Fibroblast of lung (primary cell): Measurements from ENCODE around the gene ZNF804A. TPM values are rescaled to one million over a fixed set of nuclear protein-coding genes. Genes with fewer than 3 reads are reported as not detected.
A peak's percentile ranks its signal among the peaks of the same experiment; 100 is the strongest.
"Not testable (repeated sequence)": the region's sequence is repeated elsewhere in the genome, so short reads cannot be mapped to it uniquely, and the experiment has no call there.

Source experiments
- DNase-seq, 2 donors: peaks; one replicate each; pipeline versions ENCODE4 v3.0.0 to v3.0.0-alpha.2; 2010; ENCODE audit warnings: low read depth in 2 of 2
- H2AFZ ChIP-seq: 2 replicates; pipeline ENCODE4 v1.5.1; 2012; ENCODE audit warnings: low read length, control low read depth, inconsistent platforms
- H3K27ac ChIP-seq: 2 replicates; pipeline ENCODE4 v1.5.1; 2011; ENCODE audit warnings: low read length, control low read depth; ENCODE audit not compliant: insufficient read depth
- H3K27me3 ChIP-seq: 2 replicates; pipeline ENCODE4 v1.5.1; 2011; ENCODE audit warnings: mild to moderate bottlenecking, low read length; ENCODE audit not compliant: control insufficient read depth, insufficient read depth
- H3K36me3 ChIP-seq: 2 replicates; pipeline ENCODE4 v1.5.1; 2011; ENCODE audit warnings: low read length; ENCODE audit not compliant: control insufficient read depth, insufficient read depth
- H3K4me1 ChIP-seq: 2 replicates; pipeline ENCODE4 v1.5.1; 2011; ENCODE audit warnings: low read length; ENCODE audit not compliant: control insufficient read depth, insufficient read depth; ENCODE audit errors: extremely low read depth
- H3K4me2 ChIP-seq: 2 replicates; pipeline ENCODE4 v1.5.1; 2011; ENCODE audit warnings: low read length, control low read depth; ENCODE audit not compliant: insufficient read depth; ENCODE audit errors: extremely low read depth
- H3K4me3 ChIP-seq, 4 experiments: fragments of 200-600 bp in 1 of 4; sonication (generic) in 1 of 4; replicated peaks in 1 of 4; 2 replicates each; pipeline ENCODE4 v1.5.1; 2011 to 2016; ENCODE audit warnings: low read length in 4 of 4, low read depth in 3 of 4, mild to moderate bottlenecking in 3 of 4, control low read depth in 2 of 4, inconsistent platforms in 1 of 4, mixed read lengths in 1 of 4; ENCODE audit not compliant: insufficient read depth in 1 of 4; ENCODE audit errors: control extremely low read depth in 1 of 4
- H3K79me2 ChIP-seq: 2 replicates; pipeline ENCODE4 v1.5.1; 2012; ENCODE audit warnings: mild to moderate bottlenecking, low read length, inconsistent platforms; ENCODE audit not compliant: control insufficient read depth, insufficient read depth
- H3K9ac ChIP-seq: 2 replicates; pipeline ENCODE4 v1.5.1; 2011; ENCODE audit warnings: mild to moderate bottlenecking, low read length, control low read depth; ENCODE audit not compliant: insufficient read depth
- H3K9me3 ChIP-seq: 2 replicates; pipeline ENCODE4 v1.5.1; 2012; ENCODE audit warnings: low read depth, low read length; ENCODE audit not compliant: control insufficient read depth, insufficient read depth
- H4K20me1 ChIP-seq: 2 replicates; pipeline ENCODE4 v1.5.1; 2011; ENCODE audit warnings: low read length; ENCODE audit not compliant: control insufficient read depth, insufficient read depth; ENCODE audit errors: extremely low read depth
- EZH2 ChIP-seq: IDR thresholded peaks from 2 replicates; pipeline ENCODE4 v1.5.1; 2012; ENCODE audit warnings: low read length, control low read depth, mild to moderate bottlenecking; ENCODE audit errors: missing control alignments
- polyA plus RNA-seq, 2 donors: library from polyadenylated mRNA; depleted of rRNA in 1 of 2; stranded (reverse) in 1 of 2; unstranded in 1 of 2; fragments of >200 nt; gene quantifications; 2 replicates each; pipeline ENCODE4 v1.2.1, GENCODE V29; 2011 to 2012; ENCODE audit warnings: missing spikeins in 1 of 2
- total RNA-seq: library from RNA; depleted of rRNA; stranded (reverse); fragments of >200 nt; gene quantifications from 2 replicates; pipeline ENCODE4 v1.2.1, GENCODE V29; 2014
- TF ChIP-seq, protein P1 (sequence below), 2 donors: IDR thresholded peaks in 1 of 2; conservative IDR thresholded peaks in 1 of 2; 1 replicate in 1 of 2; 2 replicates in 1 of 2; pipeline ENCODE4 v1.5.1; 2011 to 2012; ENCODE audit warnings: low read length in 2 of 2, control low read depth in 1 of 2, inconsistent platforms in 1 of 2, low read depth in 1 of 2, mild to moderate bottlenecking in 1 of 2

Gene ZNF804A
- total and polyA plus RNA-seq, 2 donors (not counting 1 experiment from before 2014, with no cell fraction given), result 3.0 to 6.9 TPM

DNA sequence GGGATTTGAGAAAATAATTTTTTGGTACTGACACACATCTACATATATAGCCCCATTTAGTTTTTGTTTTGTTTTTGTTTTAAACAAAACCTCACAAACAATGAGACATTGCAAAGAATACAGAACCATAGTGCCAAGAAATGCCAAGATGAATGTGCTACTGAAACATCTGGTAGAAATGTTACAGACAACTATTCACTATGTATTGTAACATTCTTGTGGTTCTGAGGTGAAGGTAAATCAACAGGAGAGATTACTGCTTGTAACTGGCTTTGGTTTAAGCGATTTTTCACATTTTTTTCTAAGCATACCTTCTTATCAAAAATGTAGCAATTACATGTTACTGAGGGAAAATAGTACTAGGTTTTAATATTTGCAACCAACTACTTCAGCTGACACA lies 281.3 kb downstream of the ZNF804A start:
- H2AFZ ChIP-seq, result no peak overlapping the region
- peak in 1 of 2 donors; percentile 81 for DNase-seq
- H3K79me2 ChIP-seq, result no peaks in the 10 kb centered on the region
- no peaks in the 10 kb centered on the region for H3K36me3 ChIP-seq
- H3K4me2 ChIP-seq, result no peak overlapping the region
- no peaks in the 10 kb centered on the region for H3K27me3 ChIP-seq
- H3K4me3 ChIP-seq, result no peak overlapping the region
- no peak overlapping the region for H3K9ac ChIP-seq
- H3K9me3 ChIP-seq, result no peaks in the 10 kb centered on the region
- no peaks in the 10 kb centered on the region for H4K20me1 ChIP-seq
- H3K27ac ChIP-seq, result no peak overlapping the region
- no peaks in the 10 kb centered on the region for H3K4me1 ChIP-seq
- TF ChIP-seq EZH2, result no peak
- TF ChIP-seq, protein P1, sequence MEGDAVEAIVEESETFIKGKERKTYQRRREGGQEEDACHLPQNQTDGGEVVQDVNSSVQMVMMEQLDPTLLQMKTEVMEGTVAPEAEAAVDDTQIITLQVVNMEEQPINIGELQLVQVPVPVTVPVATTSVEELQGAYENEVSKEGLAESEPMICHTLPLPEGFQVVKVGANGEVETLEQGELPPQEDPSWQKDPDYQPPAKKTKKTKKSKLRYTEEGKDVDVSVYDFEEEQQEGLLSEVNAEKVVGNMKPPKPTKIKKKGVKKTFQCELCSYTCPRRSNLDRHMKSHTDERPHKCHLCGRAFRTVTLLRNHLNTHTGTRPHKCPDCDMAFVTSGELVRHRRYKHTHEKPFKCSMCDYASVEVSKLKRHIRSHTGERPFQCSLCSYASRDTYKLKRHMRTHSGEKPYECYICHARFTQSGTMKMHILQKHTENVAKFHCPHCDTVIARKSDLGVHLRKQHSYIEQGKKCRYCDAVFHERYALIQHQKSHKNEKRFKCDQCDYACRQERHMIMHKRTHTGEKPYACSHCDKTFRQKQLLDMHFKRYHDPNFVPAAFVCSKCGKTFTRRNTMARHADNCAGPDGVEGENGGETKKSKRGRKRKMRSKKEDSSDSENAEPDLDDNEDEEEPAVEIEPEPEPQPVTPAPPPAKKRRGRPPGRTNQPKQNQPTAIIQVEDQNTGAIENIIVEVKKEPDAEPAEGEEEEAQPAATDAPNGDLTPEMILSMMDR (conservative IDR thresholded peaks at IDR 0.05 in 1 of 2, IDR thresholded peaks at IDR 0.05 in 1 of 2; ENCODE audit: low read depth in 1 of 2, low read length in 2 of 2), result no peak

DNA sequence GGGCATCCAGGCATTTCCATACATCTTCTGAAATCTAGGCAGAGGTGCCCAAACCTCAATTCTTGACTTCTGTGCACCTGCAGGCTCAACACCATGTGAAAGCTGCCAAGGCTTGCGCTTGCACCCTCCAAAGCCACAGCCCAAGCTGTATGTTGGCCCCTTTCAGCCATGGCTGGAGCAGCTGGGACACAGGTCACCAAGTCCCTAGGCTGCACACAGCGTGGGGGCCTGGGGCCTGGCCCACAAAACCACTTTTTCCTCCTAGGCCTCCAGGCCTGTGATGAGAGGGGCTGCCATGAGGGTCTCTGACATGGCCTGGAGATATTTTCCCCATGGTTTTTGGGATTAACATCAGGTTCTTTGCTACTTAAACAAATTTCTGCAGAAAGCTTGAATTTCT lies 288.3 kb downstream of the ZNF804A start:
- H3K27ac ChIP-seq, H3K9ac ChIP-seq, H3K79me2 ChIP-seq, H3K9me3 ChIP-seq, H3K4me1 ChIP-seq, H2AFZ ChIP-seq, H3K36me3 ChIP-seq, H3K27me3 ChIP-seq, H3K4me3 ChIP-seq, H3K4me2 ChIP-seq, H4K20me1 ChIP-seq, DNase-seq: not testable (repeated sequence)

DNA sequence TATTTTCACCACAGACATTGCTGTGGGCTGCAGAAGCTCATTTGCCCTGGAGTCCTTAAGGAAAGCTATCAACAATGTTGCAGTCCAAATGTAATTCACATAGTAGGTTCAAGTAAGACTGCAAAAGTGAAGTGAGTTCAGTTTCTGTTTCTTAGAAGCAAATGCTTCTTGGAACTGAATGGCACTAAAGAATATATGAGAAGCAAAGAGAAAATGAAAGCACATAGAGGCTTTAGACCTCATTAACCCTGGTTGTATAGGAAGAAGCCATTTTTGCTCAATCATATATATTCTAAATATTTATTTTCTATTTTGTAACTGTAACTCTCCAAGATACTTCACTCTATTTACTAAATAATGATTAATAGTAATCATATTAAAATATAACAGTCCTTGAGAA lies 292.0 kb downstream of the ZNF804A start:
- Histone ChIP-seq H3K79me2 (no peaks in the 10 kb centered on the region), H3K4me2 (no peak overlapping the region), H2AFZ (no peak overlapping the region), H3K27ac (no peak overlapping the region), H3K9me3 (no peaks in the 10 kb centered on the region), H3K9ac (no peak overlapping the region), H3K4me1 (no peaks in the 10 kb centered on the region), H3K27me3 (no peaks in the 10 kb centered on the region), H4K20me1 (no peaks in the 10 kb centered on the region), H3K36me3 (no peaks in the 10 kb centered on the region), H3K4me3 (peak overlapping the region in 1 of 4 experiments; percentile 5)
- no peak for TF ChIP-seq EZH2
- TF ChIP-seq, protein P1 (conservative IDR thresholded peaks at IDR 0.05 in 1 of 2, IDR thresholded peaks at IDR 0.05 in 1 of 2; ENCODE audit: low read depth in 1 of 2, low read length in 2 of 2), result no peak
- DNase-seq, result peak; percentile 11 to 38
